Endothelial cell of umbilical vein (primary cell): ENCODE measurements around the gene TMEM145. TPM values are rescaled to one million over a fixed set of nuclear protein-coding genes. Genes with fewer than 3 reads are reported as not detected.

ENCODE experiments used
- BruUV-seq: library from RNA; stranded (reverse); fragments of 400-500 nt; replicated peaks from 2 replicates; lab custom pipeline; 2021; lab: Mats Ljungman, UMichigan
- CTCF ChIA-PET: fragments of 300-600, 350-600 bp; sonication (Branson Sonifier 250); formaldehyde crosslinking; loops from one replicate; lab custom pipeline; 2021; ENCODE audit warnings: antibody characterized with exemption, inconsistent platforms; lab: Charles Lee
- POLR2A ChIA-PET: fragments of 300-600, 350-600 bp; sonication (Branson Sonifier 250); formaldehyde crosslinking; loops from one replicate; lab custom pipeline; 2021; ENCODE audit warnings: antibody characterized with exemption, inconsistent platforms; lab: Charles Lee
- DNase-seq: peaks from one replicate; pipeline ENCODE4 v3.0.0-alpha.2; 2011; ENCODE audit warnings: low read depth, low spot score
- FAIRE-seq: peaks from 2 replicates; lab custom pipeline; 2011; peaks lifted over from hg19 to GRCh38; lab: Jason Lieb, UNC
- H2AFZ ChIP-seq: 2 replicates; pipeline ENCODE4 v1.6.0; 2012; ENCODE audit warnings: low read depth, low read length, control low read depth, inconsistent platforms
- H3K27ac ChIP-seq: 2 replicates; pipeline ENCODE4 v1.5.1; 2011; ENCODE audit warnings: low read depth, mild to moderate bottlenecking, control low read depth, low read length, moderate library complexity; ENCODE audit not compliant: insufficient read depth
- H3K27me3 ChIP-seq, 2 experiments: 2 replicates each; pipeline versions ENCODE4 v1.6.0 to v1.6.1; 2011; ENCODE audit warnings: low read length in 2 of 2, mixed read lengths in 1 of 2; ENCODE audit not compliant: control insufficient read depth in 2 of 2, insufficient read depth in 2 of 2
- H3K36me3 ChIP-seq, 2 experiments: 2 replicates in 1 of 2; 3 replicates in 1 of 2; pipeline ENCODE4 v1.5.1; 2011; ENCODE audit warnings: low read length in 2 of 2, mild to moderate bottlenecking in 1 of 2, moderate library complexity in 1 of 2; ENCODE audit not compliant: control insufficient read depth in 2 of 2, insufficient read depth in 2 of 2; ENCODE audit errors: extremely low read depth in 1 of 2
- H3K4me1 ChIP-seq: 3 replicates; pipeline ENCODE4 v1.5.1; 2011; ENCODE audit warnings: mild to moderate bottlenecking, low read length; ENCODE audit not compliant: control insufficient read depth, insufficient read depth; ENCODE audit errors: extremely low read depth
- H3K4me2 ChIP-seq: 2 replicates; pipeline ENCODE4 v1.6.1; 2011; ENCODE audit warnings: low read length, control low read depth, mixed read lengths; ENCODE audit not compliant: insufficient read depth
- H3K4me3 ChIP-seq, 3 experiments: fragments of 200-600 bp in 1 of 3; sonication (generic), shearing (Covaris generic) in 1 of 3; replicated peaks in 1 of 3; 2 replicates each; pipeline ENCODE4 v1.5.1; 2011 to 2016; ENCODE audit warnings: control low read depth in 3 of 3, low read length in 3 of 3, mild to moderate bottlenecking in 2 of 3, inconsistent platforms in 1 of 3, low read depth in 1 of 3, moderate library complexity in 1 of 3; ENCODE audit not compliant: insufficient read depth in 1 of 3
- H3K79me2 ChIP-seq: 2 replicates; pipeline ENCODE4 v1.6.0; 2012; ENCODE audit warnings: low read length, inconsistent platforms; ENCODE audit not compliant: control insufficient read depth, insufficient read depth
- H3K9ac ChIP-seq: replicated peaks from 2 replicates; pipeline ENCODE3; 2011; ENCODE audit warnings: low read length, control low read depth; ENCODE audit not compliant: insufficient read depth; ENCODE audit errors: extremely low read depth
- H3K9me1 ChIP-seq: replicated peaks from 3 replicates; pipeline ENCODE4 v1.6.0; 2011; ENCODE audit warnings: mild to moderate bottlenecking, low read length; ENCODE audit not compliant: control insufficient read depth, insufficient read depth; ENCODE audit errors: extremely low read depth
- H3K9me3 ChIP-seq: replicated peaks from 2 replicates; pipeline ENCODE4 v1.5.1; 2012; ENCODE audit warnings: low read length, inconsistent platforms; ENCODE audit not compliant: control insufficient read depth, insufficient read depth
- H4K20me1 ChIP-seq: replicated peaks from 2 replicates; pipeline ENCODE3; 2011; ENCODE audit warnings: mild to moderate bottlenecking, low read length; ENCODE audit not compliant: control insufficient read depth, insufficient read depth; ENCODE audit errors: extremely low read depth
- EZH2 ChIP-seq: IDR thresholded peaks from 2 replicates; pipeline ENCODE4 v1.6.1; 2012; ENCODE audit warnings: borderline replicate concordance, low read depth, mild to moderate bottlenecking, moderate library complexity, low read length, inconsistent platforms; ENCODE audit not compliant: severe bottlenecking
- GATA2 ChIP-seq: IDR thresholded peaks from 2 replicates; pipeline ENCODE4 v1.7.0; 2011; ENCODE audit warnings: low read depth, mild to moderate bottlenecking, moderate library complexity, mixed read lengths, low read length; ENCODE audit not compliant: insufficient read length, insufficient read depth
- JUN ChIP-seq: IDR thresholded peaks from 2 replicates; pipeline ENCODE4 v1.6.1; 2011; ENCODE audit warnings: borderline replicate concordance, low read depth; ENCODE audit not compliant: insufficient read length, insufficient read depth
- POLR2A ChIP-seq: IDR thresholded peaks from 2 replicates; pipeline ENCODE4 v1.6.1; 2012; ENCODE audit warnings: low read depth, mild to moderate bottlenecking, control low read depth, low read length
- POLR2AphosphoS5 ChIP-seq: IDR thresholded peaks from 2 replicates; pipeline ENCODE4 v1.6.1; 2012; ENCODE audit warnings: low read depth, mild to moderate bottlenecking, control low read depth, low read length, moderate library complexity; ENCODE audit not compliant: insufficient read depth
- dilution Hi-C: fragments of 300-500 bp; cut with MboI; formaldehyde crosslinking; loops from one replicate; pipeline ENCODE4 v1.15.0; 2019; ENCODE audit warnings: low sequenced_read_pairs; ENCODE audit not compliant: extremely low pct_ligation_motif_present
- intact Hi-C: fragments of 100-400 bp; cut with micrococcal nuclease; formaldehyde crosslinking; loops from one replicate; pipeline ENCODE4 v1.10.0; 2022
- polyA plus RNA-seq, 4 experiments: library from polyadenylated mRNA; depleted of rRNA in 3 of 4; stranded (reverse) in 3 of 4; unstranded in 1 of 4; fragments of >200 nt; gene quantifications; 2 replicates each; pipeline versions ENCODE4 v1.2.1 to v1.2.3, GENCODE V29; 2011 to 2012; ENCODE audit warnings: missing spikeins in 1 of 4
- total RNA-seq: library from RNA; stranded (reverse); gene quantifications from 2 replicates; pipeline ENCODE4 v1.2.3, GENCODE V29; 2021
- TF ChIP-seq, protein P1 (sequence below): IDR thresholded peaks from 2 replicates; pipeline ENCODE4 v1.6.1; 2011; ENCODE audit not compliant: insufficient read depth, insufficient read length
- TF ChIP-seq, protein P2 (sequence below), 2 donors: IDR thresholded peaks; 1 replicate in 1 of 2; 2 replicates in 1 of 2; pipeline ENCODE4 v1.5.1; 2011; ENCODE audit warnings: low read length in 2 of 2, mild to moderate bottlenecking in 2 of 2, moderate library complexity in 2 of 2, control low read depth in 1 of 2, inconsistent platforms in 1 of 2, low read depth in 1 of 2; ENCODE audit not compliant: insufficient read depth in 1 of 2; ENCODE audit errors: extremely low read depth in 1 of 2

TMEM145 gene
- total and polyA plus RNA-seq, 2 donors (not counting 3 experiments of a cell fraction or from before 2014, with no cell fraction given): not detected

DNA sequence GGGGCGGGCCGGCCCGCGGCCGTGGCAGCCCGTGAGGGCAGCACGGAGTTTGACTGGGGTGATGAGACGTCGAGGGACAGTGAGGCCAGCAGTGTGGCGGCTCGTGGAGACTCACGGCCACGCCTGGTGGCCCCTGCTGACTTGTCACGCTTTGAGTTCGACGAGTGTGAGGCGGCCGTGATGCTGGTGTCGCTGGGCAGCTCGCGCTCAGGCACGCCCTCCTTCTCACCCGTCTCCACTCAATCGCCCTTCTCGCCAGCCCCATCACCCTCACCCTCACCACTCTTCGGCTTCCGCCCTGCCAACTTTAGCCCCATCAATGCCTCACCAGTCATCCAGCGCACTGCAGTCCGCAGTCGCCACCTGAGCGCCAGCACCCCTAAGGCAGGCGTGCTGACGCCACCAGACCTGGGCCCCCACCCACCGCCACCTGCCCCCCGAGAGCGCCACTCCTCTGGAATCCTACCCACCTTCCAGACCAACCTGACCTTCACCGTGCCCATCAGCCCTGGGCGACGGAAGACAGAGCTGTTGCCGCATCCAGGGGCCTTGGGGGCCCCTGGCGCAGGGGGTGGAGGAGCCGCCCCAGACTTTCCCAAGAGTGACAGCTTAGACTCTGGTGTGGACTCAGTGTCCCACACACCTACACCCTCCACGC is 39.6 kb upstream of the TMEM145 start:
- TF ChIP-seq EZH2 (no peak), POLR2A (no peak), GATA2 (no peak), JUN (no peak), POLR2AphosphoS5 (no peak)
- TF ChIP-seq, protein P1, sequence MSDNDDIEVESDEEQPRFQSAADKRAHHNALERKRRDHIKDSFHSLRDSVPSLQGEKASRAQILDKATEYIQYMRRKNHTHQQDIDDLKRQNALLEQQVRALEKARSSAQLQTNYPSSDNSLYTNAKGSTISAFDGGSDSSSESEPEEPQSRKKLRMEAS: no peak
- TF ChIP-seq, protein P2, sequence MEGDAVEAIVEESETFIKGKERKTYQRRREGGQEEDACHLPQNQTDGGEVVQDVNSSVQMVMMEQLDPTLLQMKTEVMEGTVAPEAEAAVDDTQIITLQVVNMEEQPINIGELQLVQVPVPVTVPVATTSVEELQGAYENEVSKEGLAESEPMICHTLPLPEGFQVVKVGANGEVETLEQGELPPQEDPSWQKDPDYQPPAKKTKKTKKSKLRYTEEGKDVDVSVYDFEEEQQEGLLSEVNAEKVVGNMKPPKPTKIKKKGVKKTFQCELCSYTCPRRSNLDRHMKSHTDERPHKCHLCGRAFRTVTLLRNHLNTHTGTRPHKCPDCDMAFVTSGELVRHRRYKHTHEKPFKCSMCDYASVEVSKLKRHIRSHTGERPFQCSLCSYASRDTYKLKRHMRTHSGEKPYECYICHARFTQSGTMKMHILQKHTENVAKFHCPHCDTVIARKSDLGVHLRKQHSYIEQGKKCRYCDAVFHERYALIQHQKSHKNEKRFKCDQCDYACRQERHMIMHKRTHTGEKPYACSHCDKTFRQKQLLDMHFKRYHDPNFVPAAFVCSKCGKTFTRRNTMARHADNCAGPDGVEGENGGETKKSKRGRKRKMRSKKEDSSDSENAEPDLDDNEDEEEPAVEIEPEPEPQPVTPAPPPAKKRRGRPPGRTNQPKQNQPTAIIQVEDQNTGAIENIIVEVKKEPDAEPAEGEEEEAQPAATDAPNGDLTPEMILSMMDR (IDR thresholded peaks at IDR 0.05; ENCODE audit: extremely low read depth in 1 of 2, insufficient read depth in 1 of 2, low read depth in 1 of 2, low read length in 2 of 2): no peak
- peaks cover 12 to 28% of the 10 kb centered on the region in 2 experiments for H3K36me3 ChIP-seq
- dilution Hi-C loops (no loop called here), intact Hi-C loops (no loop called here)
- no peak overlapping the region for H3K9ac ChIP-seq
- POLR2A ChIA-PET: no interaction called here
- DNase-seq (no peak), FAIRE-seq (no peak)
- TSS peak; percentile 5 for BruUV-seq
- CTCF ChIA-PET: no interaction called here
- peaks cover 34% of the 10 kb centered on the region for H3K4me1 ChIP-seq
- H3K27ac ChIP-seq: no peak overlapping the region
- no peaks in the 10 kb centered on the region for H3K9me3 ChIP-seq
- H3K4me3 ChIP-seq: no peak overlapping the region
- no peaks in the 10 kb centered on the region for H3K9me1 ChIP-seq
- no peak overlapping the region for H3K4me2 ChIP-seq
- no peaks in the 10 kb centered on the region for H3K27me3 ChIP-seq
- H3K79me2 ChIP-seq: peaks cover 44% of the 10 kb centered on the region
- H4K20me1 ChIP-seq: no peaks in the 10 kb centered on the region
- no peak overlapping the region for H2AFZ ChIP-seq
